HEK293 (cell line): Measurements from ENCODE around the gene SLC35F2.

Experiments
- CTCF ChIA-PET: fragments of 350-600 bp; formaldehyde crosslinking; extraction: SDS; loops from one replicate; lab custom pipeline; 2021; ENCODE audit warnings: antibody characterized with exemption; lab: Yijun Ruan, JAX
- POLR2A ChIA-PET: fragments of 300-600 bp; formaldehyde crosslinking; extraction: SDS; loops from one replicate; lab custom pipeline; 2020; ENCODE audit warnings: antibody characterized with exemption, inconsistent platforms; lab: Yijun Ruan, JAX
- H3K27ac ChIP-seq: fragments of 200-500 bp; sonication (Bioruptor generic); 2 replicates; pipeline ENCODE4 v1.5.1; 2014; ENCODE audit warnings: low read depth, low read length, control low read depth, inconsistent platforms; ENCODE audit errors: extremely low read depth
- H3K36me3 ChIP-seq, 2 experiments: fragments of 200-500 bp in 1 of 2; sonication (Bioruptor generic) in 1 of 2; 1 replicate in 1 of 2; 2 replicates in 1 of 2; pipeline ENCODE4 v1.5.1; 2014 to 2017; ENCODE audit warnings: inconsistent platforms in 2 of 2, low read length in 2 of 2; ENCODE audit not compliant: control insufficient read depth in 2 of 2, insufficient read depth in 1 of 2
- H3K4me1 ChIP-seq: fragments of 200-500 bp; sonication (Bioruptor generic); 2 replicates; pipeline ENCODE4 v1.5.1; 2014; ENCODE audit warnings: mild to moderate bottlenecking, low read length, inconsistent platforms; ENCODE audit not compliant: control insufficient read depth, insufficient read depth
- H3K4me3 ChIP-seq: 2 replicates; pipeline ENCODE4 v1.5.1; 2011; ENCODE audit warnings: low read depth, mild to moderate bottlenecking, control low read depth, low read length, moderate library complexity
- H3K9me3 ChIP-seq: fragments of 200-500 bp; sonication (Bioruptor generic); 2 replicates; pipeline ENCODE4 v1.5.1; 2014; ENCODE audit warnings: low read depth, low read length, inconsistent platforms; ENCODE audit not compliant: control insufficient read depth, insufficient read depth
- ATF2 ChIP-seq: fragments of 450-650 bp; formaldehyde crosslinking; IDR thresholded peaks from 2 replicates; pipeline ENCODE4 v1.5.1; 2016; ENCODE audit warnings: missing biosample characterization, missing genetic modification characterization, low read depth
- HOXC10 ChIP-seq: sonication (generic); formaldehyde crosslinking; IDR thresholded peaks from 2 replicates; pipeline ENCODE4 v1.8.1; 2023; ENCODE audit warnings: mild to moderate bottlenecking, missing genetic modification reagents
- MYNN ChIP-seq: fragments of 450-650 bp; formaldehyde crosslinking; IDR thresholded peaks from 2 replicates; pipeline ENCODE4 v1.5.1; 2016; ENCODE audit warnings: missing biosample characterization, missing genetic modification characterization, borderline replicate concordance
- PRDM1 ChIP-seq: fragments of 450-650 bp; formaldehyde crosslinking; IDR thresholded peaks from 2 replicates; pipeline ENCODE4; 2016; ENCODE audit warnings: missing biosample characterization, missing genetic modification characterization
- PRDM6 ChIP-seq: fragments of 450-650 bp; formaldehyde crosslinking; IDR thresholded peaks from 2 replicates; pipeline ENCODE4 v1.5.1; 2017; ENCODE audit warnings: missing biosample characterization, missing genetic modification characterization
- SP3 ChIP-seq: fragments of 450-650 bp; formaldehyde crosslinking; IDR thresholded peaks from 2 replicates; pipeline ENCODE4 v1.5.1; 2016; ENCODE audit warnings: missing biosample characterization, missing genetic modification characterization
- ZBTB48 ChIP-seq: fragments of 450-650 bp; formaldehyde crosslinking; IDR thresholded peaks from 2 replicates; pipeline ENCODE4 v1.5.1; 2016; ENCODE audit warnings: missing biosample characterization, missing genetic modification characterization
- ZFP37 ChIP-seq: fragments of 450-650 bp; formaldehyde crosslinking; IDR thresholded peaks from 2 replicates; pipeline ENCODE4 v1.5.1; 2016; ENCODE audit warnings: missing biosample characterization, missing genetic modification characterization
- ZNF121 ChIP-seq: fragments of 450-650 bp; formaldehyde crosslinking; IDR thresholded peaks from 2 replicates; pipeline ENCODE4 v1.5.1; 2016; ENCODE audit warnings: missing biosample characterization, missing genetic modification characterization
- ZNF146 ChIP-seq: fragments of 450-650 bp; formaldehyde crosslinking; IDR thresholded peaks from 2 replicates; pipeline ENCODE4 v1.5.1; 2016; ENCODE audit warnings: missing biosample characterization, missing genetic modification characterization
- ZNF202 ChIP-seq: fragments of 450-650 bp; formaldehyde crosslinking; IDR thresholded peaks from 2 replicates; pipeline ENCODE4 v1.5.1; 2016; ENCODE audit warnings: missing biosample characterization, missing genetic modification characterization, borderline replicate concordance
- ZNF426 ChIP-seq: fragments of 450-650 bp; formaldehyde crosslinking; IDR thresholded peaks from 2 replicates; pipeline ENCODE4 v1.5.1; 2017; ENCODE audit warnings: missing biosample characterization, missing genetic modification characterization, mild to moderate bottlenecking, inconsistent platforms, moderate library complexity
- ZNF48 ChIP-seq: fragments of 450-650 bp; formaldehyde crosslinking; IDR thresholded peaks from 2 replicates; pipeline ENCODE4 v1.5.1; 2016; ENCODE audit warnings: missing biosample characterization, missing genetic modification characterization
- ZNF501 ChIP-seq: fragments of 450-650 bp; formaldehyde crosslinking; IDR thresholded peaks from 2 replicates; pipeline ENCODE4 v1.5.1; 2016; ENCODE audit warnings: missing biosample characterization, missing genetic modification characterization
- ZNF549 ChIP-seq: fragments of 450-650 bp; IDR thresholded peaks from 2 replicates; pipeline ENCODE4 v1.5.1; 2018; ENCODE audit warnings: missing biosample characterization, missing genetic modification characterization, mild to moderate bottlenecking, inconsistent platforms, moderate library complexity
- ZNF629 ChIP-seq: fragments of 450-650 bp; formaldehyde crosslinking; IDR thresholded peaks from 2 replicates; pipeline ENCODE4 v1.5.1; 2017; ENCODE audit warnings: missing biosample characterization, missing genetic modification characterization
- ZNF76 ChIP-seq: fragments of 450-650 bp; formaldehyde crosslinking; IDR thresholded peaks from 2 replicates; pipeline ENCODE4; 2016; ENCODE audit warnings: low read depth, missing biosample characterization, missing genetic modification characterization, borderline replicate concordance
- ZNF785 ChIP-seq: fragments of 450-650 bp; formaldehyde crosslinking; IDR thresholded peaks from 2 replicates; pipeline ENCODE4 v1.5.1; 2016; ENCODE audit warnings: missing biosample characterization, missing genetic modification characterization
- ZSCAN5A ChIP-seq: fragments of 450-650 bp; formaldehyde crosslinking; IDR thresholded peaks from 2 replicates; pipeline ENCODE4 v1.5.1; 2016; ENCODE audit warnings: missing biosample characterization, missing genetic modification characterization

The SLC35F2 gene

GRCh38 chr11:107821199-107821927 lies 37.2 kb downstream of the SLC35F2 start (continued):
- TF ChIP-seq ATF2 (tag by site-specific recombination) = peak; percentile 92
- TF ChIP-seq ZFP37 (tag by site-specific recombination) = no peak
- TF ChIP-seq ZNF785 (tag by site-specific recombination) = no peak
- no peak; the same call in 1 of the 2 replicates for TF ChIP-seq ZNF629 (tag by site-specific recombination)
- TF ChIP-seq ZNF76 (tag by site-specific recombination) = no peak
- TF ChIP-seq MYNN (tag by site-specific recombination) = no peak
- peak; percentile 39; the same call in 1 of the 2 replicates for TF ChIP-seq PRDM6 (tag by site-specific recombination)
- no peak for TF ChIP-seq HOXC10 (CRISPR knock-in tag)
- no peak for TF ChIP-seq ZNF549
- no peak for TF ChIP-seq ZNF48
- TF ChIP-seq ZBTB48 (tag by site-specific recombination) = no peak
- TF ChIP-seq ZNF501 (tag by site-specific recombination) = no peak
- TF ChIP-seq ZNF202 (tag by site-specific recombination) = no peak
- no peak for TF ChIP-seq ZNF426
- no peak for TF ChIP-seq ZNF121 (tag by site-specific recombination)

GRCh38 chr11:107819361-107820014 lies 39.1 kb downstream of the SLC35F2 start:
- Histone ChIP-seq H3K9me3 (no peaks in the 10 kb centered on the region), H3K4me1 (no peaks in the 10 kb centered on the region), H3K36me3 (no peaks in the 10 kb centered on the region), H3K4me3 (no peak overlapping the region), H3K27ac (no peak overlapping the region)
- POLR2A ChIA-PET = no interaction called here
- CTCF ChIA-PET = interaction anchor here (0.7 kb wide), 1 partner anchor 269 kb away, joined by 3 read pairs; no protein-coding TSS in a partner anchor
- no peak for TF ChIP-seq ZNF121 (tag by site-specific recombination)
- TF ChIP-seq SP3 = no peak
- no peak for TF ChIP-seq ZSCAN5A

GRCh38 chr11:107818491-107818890 lies 40.1 kb downstream of the SLC35F2 start:
- CTCF ChIA-PET = no interaction called here
- H3K36me3 ChIP-seq = peaks cover 0 to under 1% of the 10 kb centered on the region in 2 experiments; a peak in 1 of 3 replicates
- H3K27ac ChIP-seq = no peak overlapping the region
- no peak overlapping the region for H3K4me3 ChIP-seq
- H3K4me1 ChIP-seq = no peaks in the 10 kb centered on the region
- TF ChIP-seq ZNF146 = peak; percentile 88
- TF ChIP-seq SP3 = no peak
- no peak for TF ChIP-seq PRDM1 (tag by site-specific recombination)
- no peaks in the 10 kb centered on the region for H3K9me3 ChIP-seq
- POLR2A ChIA-PET = interaction anchor here (0.7 kb wide), 1 partner anchor 22 kb away, joined by 3 read pairs; no protein-coding TSS in a partner anchor
